HL-60 (cell line): ENCODE results near the gene TBK1.

Source experiments
- DNase-seq, 2 experiments: peaks; one replicate each; pipeline ENCODE4 v3.0.0-alpha.2; 2010 to 2020; ENCODE audit warnings: low read depth in 1 of 2, low spot score in 1 of 2
- H3K27ac ChIP-seq: fragments of 250-450 bp; sonication (Bioruptor Pico); replicated peaks from 2 replicates; pipeline ENCODE4 v1.5.1; 2020; ENCODE audit warnings: mild to moderate bottlenecking, moderate library complexity
- H3K27me3 ChIP-seq: fragments of 250-450 bp; sonication (Bioruptor Pico); 2 replicates; pipeline ENCODE4 v1.5.1; 2021; ENCODE audit warnings: mild to moderate bottlenecking, moderate library complexity; ENCODE audit not compliant: insufficient read depth, poor library complexity, severe bottlenecking
- H3K4me3 ChIP-seq: replicated peaks from 2 replicates; pipeline ENCODE4 v1.5.1; 2011; ENCODE audit warnings: mild to moderate bottlenecking, control low read depth, low read length; ENCODE audit not compliant: insufficient read depth
- CTCF ChIP-seq: IDR thresholded peaks from one replicate; pipeline ENCODE4 v1.5.1; 2011; ENCODE audit warnings: low read length, control low read depth, inconsistent platforms; ENCODE audit not compliant: insufficient read depth
- GABPA ChIP-seq: IDR thresholded peaks from 2 replicates; pipeline ENCODE4 v1.6.1; 2012; ENCODE audit warnings: low read depth
- POLR2AphosphoS5 ChIP-seq: IDR thresholded peaks from 2 replicates; pipeline ENCODE4 v1.6.1; 2012; ENCODE audit warnings: low read depth
- SPI1 ChIP-seq: IDR thresholded peaks from 2 replicates; pipeline ENCODE4 v1.6.1; 2012; ENCODE audit warnings: low read depth, mild to moderate bottlenecking, borderline replicate concordance
- TF ChIP-seq, protein P1 (sequence below): IDR thresholded peaks from 2 replicates; pipeline ENCODE4 v1.6.1; 2012; ENCODE audit warnings: low read depth; ENCODE audit not compliant: insufficient replicate concordance

TBK1 gene

DNA sequence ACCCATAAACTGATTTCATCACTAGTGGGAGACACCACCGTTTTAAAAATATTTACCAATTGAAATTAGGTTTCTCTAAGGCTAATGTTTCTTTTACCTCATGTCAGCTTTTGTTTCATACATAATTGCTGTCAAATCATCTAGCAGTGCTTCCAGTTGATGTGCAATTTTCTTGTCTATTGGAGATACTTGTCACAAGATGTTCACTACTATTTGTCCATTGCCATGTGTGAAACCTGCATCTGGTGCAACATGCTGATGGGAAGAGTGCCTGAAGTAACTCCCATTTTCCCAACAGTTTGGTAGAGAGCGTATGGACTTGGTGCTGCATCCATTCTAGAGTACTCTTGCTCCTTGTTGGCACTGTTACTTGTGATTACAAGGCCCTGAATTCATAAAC, 38.0 kb upstream of the TBK1 start:
- TF ChIP-seq, protein P1, sequence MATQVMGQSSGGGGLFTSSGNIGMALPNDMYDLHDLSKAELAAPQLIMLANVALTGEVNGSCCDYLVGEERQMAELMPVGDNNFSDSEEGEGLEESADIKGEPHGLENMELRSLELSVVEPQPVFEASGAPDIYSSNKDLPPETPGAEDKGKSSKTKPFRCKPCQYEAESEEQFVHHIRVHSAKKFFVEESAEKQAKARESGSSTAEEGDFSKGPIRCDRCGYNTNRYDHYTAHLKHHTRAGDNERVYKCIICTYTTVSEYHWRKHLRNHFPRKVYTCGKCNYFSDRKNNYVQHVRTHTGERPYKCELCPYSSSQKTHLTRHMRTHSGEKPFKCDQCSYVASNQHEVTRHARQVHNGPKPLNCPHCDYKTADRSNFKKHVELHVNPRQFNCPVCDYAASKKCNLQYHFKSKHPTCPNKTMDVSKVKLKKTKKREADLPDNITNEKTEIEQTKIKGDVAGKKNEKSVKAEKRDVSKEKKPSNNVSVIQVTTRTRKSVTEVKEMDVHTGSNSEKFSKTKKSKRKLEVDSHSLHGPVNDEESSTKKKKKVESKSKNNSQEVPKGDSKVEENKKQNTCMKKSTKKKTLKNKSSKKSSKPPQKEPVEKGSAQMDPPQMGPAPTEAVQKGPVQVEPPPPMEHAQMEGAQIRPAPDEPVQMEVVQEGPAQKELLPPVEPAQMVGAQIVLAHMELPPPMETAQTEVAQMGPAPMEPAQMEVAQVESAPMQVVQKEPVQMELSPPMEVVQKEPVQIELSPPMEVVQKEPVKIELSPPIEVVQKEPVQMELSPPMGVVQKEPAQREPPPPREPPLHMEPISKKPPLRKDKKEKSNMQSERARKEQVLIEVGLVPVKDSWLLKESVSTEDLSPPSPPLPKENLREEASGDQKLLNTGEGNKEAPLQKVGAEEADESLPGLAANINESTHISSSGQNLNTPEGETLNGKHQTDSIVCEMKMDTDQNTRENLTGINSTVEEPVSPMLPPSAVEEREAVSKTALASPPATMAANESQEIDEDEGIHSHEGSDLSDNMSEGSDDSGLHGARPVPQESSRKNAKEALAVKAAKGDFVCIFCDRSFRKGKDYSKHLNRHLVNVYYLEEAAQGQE, result no peak
- no peak for TF ChIP-seq CTCF
- TF ChIP-seq SPI1, result no peak
- TF ChIP-seq GABPA, result no peak
- no peak overlapping the region for H3K27ac ChIP-seq
- no peak for DNase-seq
- H3K4me3 ChIP-seq, result no peak overlapping the region
- no peaks in the 10 kb centered on the region for H3K27me3 ChIP-seq

- Histone ChIP-seq H3K4me3 (no peak overlapping the region), H3K27ac (no peak overlapping the region), H3K27me3 (no peaks in the 10 kb centered on the region)
- no peak for TF ChIP-seq GABPA
- no peak for TF ChIP-seq CTCF
- TF ChIP-seq, protein P1, result no peak
- TF ChIP-seq SPI1, result no peak
- TF ChIP-seq POLR2AphosphoS5, result no peak
- DNase-seq, result no peak
Observed at GRCh38 chr12:64418209-64418608, 33.7 kb upstream of the TBK1 start.

DNA sequence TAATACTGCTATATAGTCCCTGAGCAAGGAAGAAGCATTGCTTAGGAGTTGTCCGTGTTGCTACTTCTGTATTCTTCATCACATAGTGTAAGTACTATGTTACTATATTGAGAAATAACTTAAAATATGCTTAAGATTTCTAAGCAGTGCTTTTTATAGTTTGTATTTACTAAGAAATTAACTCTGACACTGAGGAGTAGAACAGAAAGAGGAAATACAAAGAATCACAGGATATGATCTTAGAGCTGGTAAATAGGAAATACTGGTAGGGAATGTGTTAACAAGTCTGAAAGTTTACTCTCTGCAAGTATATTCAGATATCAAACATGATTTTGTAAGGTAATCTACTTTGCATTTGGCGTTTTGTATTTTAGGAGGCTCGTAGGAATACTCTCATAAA, 32.2 kb upstream of the TBK1 start:
- Histone ChIP-seq H3K27ac (no peak overlapping the region), H3K4me3 (no peak overlapping the region), H3K27me3 (no peaks in the 10 kb centered on the region)
- DNase-seq, result no peak
- TF ChIP-seq GABPA, result no peak
- TF ChIP-seq SPI1, result no peak
- TF ChIP-seq POLR2AphosphoS5, result no peak
- TF ChIP-seq, protein P1, result no peak
- no peak for TF ChIP-seq CTCF
